HFF-Myc (cell line): ENCODE measurements around the gene PALLD.

Source experiments
- DNase-seq: peaks from one replicate; pipeline ENCODE4 v3.0.0-alpha.2; 2011; ENCODE audit warnings: low read depth; ENCODE audit errors: extremely low read depth
- H3K4me3 ChIP-seq: replicated peaks from 2 replicates; pipeline ENCODE4 v1.5.1; 2011; ENCODE audit warnings: low read depth, mild to moderate bottlenecking, control low read depth, low read length
- CTCF ChIP-seq: IDR thresholded peaks from 2 replicates; pipeline ENCODE4 v1.5.1; 2012; ENCODE audit warnings: mild to moderate bottlenecking, low read depth, low read length, control low read depth; ENCODE audit errors: missing control alignments

PALLD gene

DNA sequence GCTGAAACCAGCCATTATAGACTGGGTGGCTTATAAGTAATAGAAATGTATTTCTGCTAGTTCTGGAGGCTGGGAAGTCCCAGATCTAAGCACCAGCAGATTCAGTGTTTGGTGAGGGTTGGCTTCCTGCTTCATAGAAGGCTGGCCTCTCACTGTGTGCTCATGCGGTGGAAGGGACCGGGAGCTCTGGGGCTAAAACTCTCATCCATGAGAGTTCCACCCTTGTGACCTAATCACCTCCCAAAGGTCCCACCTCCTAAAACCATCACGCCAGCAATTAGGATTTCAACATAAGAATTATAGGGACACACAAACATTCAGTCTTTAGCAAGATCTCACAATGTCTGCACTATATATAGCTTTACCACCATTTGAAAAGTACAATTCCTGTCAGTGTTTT is 298.0 kb downstream of the PALLD start:
- H3K4me3 ChIP-seq: no peak overlapping the region
- TF ChIP-seq CTCF: no peak
- no peak for DNase-seq

- H3K4me3 ChIP-seq: no peak overlapping the region
- no peak for TF ChIP-seq CTCF
- no peak for DNase-seq
Measured at GRCh38 chr4:168795346-168795745, 298.5 kb downstream of the PALLD start.

GRCh38 chr4:168796362-168797106 is 299.7 kb downstream of the PALLD start:
- H3K4me3 ChIP-seq: no peak overlapping the region
- DNase-seq: peak; percentile 42
- TF ChIP-seq CTCF: no peak

DNA sequence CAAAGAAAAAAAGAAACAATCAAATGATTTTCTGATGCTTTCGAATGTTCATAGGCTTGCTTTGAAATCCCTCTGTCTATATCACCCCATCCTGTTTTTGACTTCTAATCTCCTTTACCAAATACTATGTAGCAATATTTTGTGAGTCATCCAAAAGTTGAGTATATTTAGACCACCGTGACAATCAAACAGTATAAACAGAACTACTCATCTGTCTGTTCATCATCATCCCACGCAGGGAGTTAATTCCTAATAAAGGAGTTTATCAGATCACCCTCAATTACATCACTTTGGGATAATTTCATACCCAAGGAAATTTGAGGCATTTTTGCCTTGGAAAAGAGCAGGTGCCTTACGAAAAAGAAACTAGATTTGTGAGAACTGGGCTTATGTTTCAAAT is 300.3 kb downstream of the PALLD start:
- no peak for DNase-seq
- no peak overlapping the region for H3K4me3 ChIP-seq
- TF ChIP-seq CTCF: no peak

DNA sequence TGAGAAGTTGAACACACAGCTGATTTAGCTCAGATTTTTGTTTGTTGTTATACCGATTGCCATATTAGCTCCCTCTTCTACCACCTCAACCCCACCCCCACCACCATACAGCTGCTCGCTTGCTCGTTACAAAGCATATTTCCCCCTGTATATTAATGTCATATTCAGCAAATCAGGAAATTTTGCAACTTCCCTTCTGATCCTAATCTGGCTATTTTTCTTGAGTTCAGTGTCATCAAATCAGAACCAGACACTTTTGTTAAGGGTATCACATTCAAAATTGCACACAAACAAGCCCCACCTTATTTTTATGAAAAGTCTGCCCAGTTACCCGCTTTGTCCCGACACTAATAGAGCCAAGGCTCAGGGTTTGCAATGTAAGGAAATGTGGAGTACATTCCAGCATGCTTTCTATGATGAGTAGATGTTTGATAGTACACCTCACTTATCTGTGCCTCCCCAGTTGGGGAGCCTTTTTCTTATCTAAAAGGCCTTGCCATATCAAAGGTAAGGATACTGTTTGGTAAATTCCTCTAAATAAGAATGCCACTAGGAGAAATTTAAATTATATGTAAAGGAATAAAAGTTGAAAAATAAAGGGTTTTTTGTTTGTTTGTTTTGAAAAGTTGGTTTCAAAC is 301.0 kb downstream of the PALLD start:
- no peak for TF ChIP-seq CTCF
- H3K4me3 ChIP-seq: no peak overlapping the region
- DNase-seq: no peak

DNA sequence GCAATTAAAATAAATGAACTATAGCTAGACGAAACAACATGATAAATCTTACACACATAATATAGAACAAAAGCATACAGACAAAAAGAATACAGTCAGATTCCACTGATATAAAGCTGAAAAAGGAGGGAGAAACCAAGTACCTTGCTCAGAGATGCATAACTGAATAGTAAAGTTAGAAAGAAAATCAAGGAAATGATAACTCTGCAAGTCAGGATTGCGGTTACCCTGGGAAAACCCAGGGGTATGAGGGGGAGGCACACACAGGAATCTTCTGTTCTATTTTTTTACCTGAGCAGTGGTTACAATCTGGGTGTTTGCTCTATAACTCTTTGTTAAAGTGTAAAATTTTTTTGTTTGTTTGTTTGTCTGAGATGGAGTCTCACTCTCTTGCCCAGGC is 304.1 kb downstream of the PALLD start:
- no peak overlapping the region for H3K4me3 ChIP-seq
- no peak for DNase-seq
- no peak for TF ChIP-seq CTCF
